ENCODE measurements around the gene PSME1.

DNA sequence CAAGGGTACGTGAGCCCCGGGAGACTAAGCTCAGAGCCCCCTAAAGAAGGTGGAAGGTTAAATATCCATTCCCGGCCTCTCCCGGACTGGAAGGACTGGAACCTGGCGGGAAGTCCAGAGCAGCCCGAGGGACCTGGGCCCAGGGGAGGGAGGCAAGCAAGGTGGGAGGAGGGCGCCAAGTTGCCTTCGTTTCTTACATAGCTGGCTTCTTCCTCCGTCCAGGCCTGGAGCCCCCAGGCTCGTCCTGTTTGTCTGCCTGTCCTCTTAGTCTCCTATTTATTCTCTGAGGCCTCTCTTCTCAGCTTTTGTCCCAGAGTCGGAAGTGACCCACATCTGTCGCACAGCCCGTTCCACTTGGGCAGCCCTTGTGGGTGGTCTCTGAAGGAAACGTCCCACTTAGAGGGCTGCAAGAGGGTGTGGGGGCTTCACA is 41.1 kb upstream of the PSME1 start:
- TF ChIP-seq CTCF (IDR thresholded peaks at IDR 0.05) (no peak), ZFX (IDR thresholded peaks at IDR 0.05; ENCODE audit: borderline replicate concordance) (no peak)
